IMR-90 (cell line): ENCODE measurements around the gene SPATA2.

Source experiments
- BHLHE40 ChIP-seq: fragments of 150-350 bp; IDR thresholded peaks from 2 replicates; pipeline ENCODE4 v1.6.1; 2016; ENCODE audit warnings: mild to moderate bottlenecking, low read depth, low read length
- CEBPB ChIP-seq: IDR thresholded peaks from 2 replicates; pipeline ENCODE4 v1.6.1; 2012; ENCODE audit warnings: low read depth, low read length, improper control_type of control experiment
- CTCF ChIP-seq: conservative IDR thresholded peaks from 2 replicates; pipeline ENCODE4 v1.5.1; 2012; ENCODE audit warnings: mild to moderate bottlenecking, low read depth, low read length, improper control_type of control experiment
- MAZ ChIP-seq: IDR thresholded peaks from 2 replicates; pipeline ENCODE4 v1.6.1; 2012; ENCODE audit warnings: low read depth, mild to moderate bottlenecking, low read length, improper control_type of control experiment, moderate library complexity, borderline replicate concordance
- POLR2A ChIP-seq: IDR thresholded peaks from 2 replicates; pipeline ENCODE4 v1.6.1; 2012; ENCODE audit warnings: mild to moderate bottlenecking, low read depth, low read length
- TF ChIP-seq, protein P1 (sequence below): fragments of 150-350 bp; IDR thresholded peaks from 2 replicates; pipeline ENCODE4 v1.6.1; 2016; ENCODE audit warnings: low read depth, mild to moderate bottlenecking, low read length, moderate library complexity, borderline replicate concordance

DNA sequence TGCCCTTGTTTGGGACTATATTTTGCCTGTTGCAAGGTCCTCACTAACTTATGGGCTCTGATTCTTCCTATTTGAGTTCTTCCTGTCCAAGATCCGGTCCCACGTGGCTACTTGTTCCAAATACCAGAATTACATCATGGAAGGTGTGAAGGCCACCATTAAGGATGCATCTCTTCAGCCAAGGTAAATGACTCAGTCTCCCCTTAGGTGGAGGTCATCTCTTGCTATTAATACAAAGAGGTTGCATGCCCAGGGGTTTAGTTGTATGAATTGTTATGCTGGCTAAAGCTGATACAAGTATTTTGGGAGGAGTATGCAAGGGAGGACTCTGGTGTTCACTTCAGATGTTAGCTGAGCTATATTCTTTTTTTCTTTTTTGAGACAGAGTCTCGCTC lies 30.0 kb upstream of the SPATA2 start:
- TF ChIP-seq CTCF (no peak), BHLHE40 (no peak), POLR2A (no peak), MAZ (no peak), CEBPB (no peak)
- TF ChIP-seq, protein P1, sequence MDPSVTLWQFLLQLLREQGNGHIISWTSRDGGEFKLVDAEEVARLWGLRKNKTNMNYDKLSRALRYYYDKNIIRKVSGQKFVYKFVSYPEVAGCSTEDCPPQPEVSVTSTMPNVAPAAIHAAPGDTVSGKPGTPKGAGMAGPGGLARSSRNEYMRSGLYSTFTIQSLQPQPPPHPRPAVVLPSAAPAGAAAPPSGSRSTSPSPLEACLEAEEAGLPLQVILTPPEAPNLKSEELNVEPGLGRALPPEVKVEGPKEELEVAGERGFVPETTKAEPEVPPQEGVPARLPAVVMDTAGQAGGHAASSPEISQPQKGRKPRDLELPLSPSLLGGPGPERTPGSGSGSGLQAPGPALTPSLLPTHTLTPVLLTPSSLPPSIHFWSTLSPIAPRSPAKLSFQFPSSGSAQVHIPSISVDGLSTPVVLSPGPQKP = no peak
